GM21528 (cell line): Measurements from ENCODE around the gene FOXO1.

Experiments
- ATAC-seq: cut with Tn5 transposase; IDR thresholded peaks from one replicate; pipeline ENCODE4 v1.9.1; 2021; ENCODE audit warnings: mild to moderate bottlenecking, moderate library complexity; ENCODE audit not compliant: unreplicated experiment, low FRiP score

The FOXO1 gene

DNA sequence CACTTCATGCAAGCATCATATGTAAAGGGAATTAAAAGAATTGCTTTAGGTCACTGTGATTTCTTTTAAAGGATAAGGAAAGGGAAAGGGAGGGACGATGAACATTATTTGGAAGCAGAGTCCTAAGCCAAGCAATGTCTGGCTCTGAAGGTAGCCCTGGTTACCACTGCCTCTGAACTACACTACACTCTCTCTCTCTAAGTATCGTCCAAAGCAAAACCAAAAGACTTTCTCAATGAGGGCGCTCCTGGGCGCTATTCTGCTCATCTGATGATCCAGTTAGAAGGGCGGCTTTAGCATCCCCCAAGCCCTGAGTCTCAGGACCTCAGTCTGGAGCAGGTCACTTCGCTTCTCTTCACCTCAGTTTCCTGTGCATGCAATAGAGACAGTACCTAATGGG is 26.2 kb downstream of the FOXO1 start:
- no peak for ATAC-seq

DNA sequence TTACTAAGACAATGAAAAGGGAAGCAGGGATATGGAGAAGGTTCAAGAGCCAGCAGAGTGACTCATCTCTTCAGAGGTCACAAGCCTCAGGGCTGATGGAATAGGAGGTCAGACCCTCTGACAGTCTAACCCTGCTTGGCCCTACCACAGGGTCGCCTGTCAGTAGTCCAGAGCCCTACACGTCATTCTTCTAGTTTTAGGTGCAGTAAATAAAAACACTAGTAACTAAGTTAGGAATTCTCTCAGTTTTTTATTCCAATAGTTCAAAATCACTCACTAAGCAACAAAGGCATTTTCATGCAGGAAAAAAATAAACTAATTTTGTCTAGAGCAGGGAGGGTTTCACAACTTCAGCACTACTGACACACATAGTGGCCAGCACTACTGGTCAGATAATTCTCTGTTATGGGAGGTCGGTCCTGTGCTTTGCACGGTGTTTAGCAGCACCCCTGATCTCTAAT is 27.2 kb downstream of the FOXO1 start:
- ATAC-seq, result no peak

DNA sequence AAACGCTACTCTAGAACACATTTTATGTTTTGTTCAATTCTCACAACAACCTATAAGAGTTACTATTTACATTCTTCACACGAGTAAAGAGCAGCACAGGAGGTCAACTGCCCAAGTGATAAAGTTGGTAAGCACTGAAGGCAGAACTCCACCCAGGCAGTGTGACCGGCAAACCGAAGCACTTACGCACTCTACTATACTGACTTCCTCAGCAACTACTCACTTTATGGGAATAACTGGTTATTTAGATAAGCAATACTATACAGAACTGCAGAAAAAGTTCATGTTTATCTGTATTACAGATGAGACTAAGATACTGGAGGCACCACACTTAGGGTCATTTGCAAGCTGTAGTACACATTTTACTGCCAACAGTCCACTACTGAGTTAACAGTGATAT is 28.8 kb downstream of the FOXO1 start:
- ATAC-seq, result no peak

DNA sequence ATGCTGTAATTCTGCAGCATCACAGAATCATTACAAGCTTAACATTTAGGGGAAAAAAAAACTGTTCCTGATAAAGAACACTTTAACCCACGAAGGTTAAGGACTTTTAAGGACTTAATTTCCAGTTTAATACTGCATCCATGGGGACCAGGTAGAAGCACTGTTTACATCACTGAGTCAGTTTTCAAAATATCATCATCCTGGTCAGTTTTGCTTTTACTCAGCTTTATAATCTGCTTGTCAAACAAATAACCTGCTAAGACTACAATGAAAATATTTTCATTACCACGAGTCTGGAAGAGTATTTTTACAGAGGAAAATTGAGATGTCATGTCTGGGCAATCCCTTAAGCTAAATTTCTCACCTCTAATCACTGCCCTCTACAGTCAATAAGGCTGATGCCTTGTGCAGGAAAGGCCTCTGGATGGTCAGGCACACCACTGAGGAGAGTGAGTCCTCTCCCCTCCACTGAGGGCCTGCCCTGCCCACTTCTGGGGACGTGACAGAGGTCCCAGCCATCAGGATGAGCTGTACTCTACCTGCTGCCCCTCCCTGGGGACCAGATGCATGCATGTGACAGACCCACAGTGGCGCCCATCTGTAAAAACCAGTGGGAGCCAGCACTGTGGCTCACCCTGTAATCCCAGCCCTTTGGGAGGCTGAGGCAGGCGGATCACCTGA is 31.0 kb downstream of the FOXO1 start:
- ATAC-seq, result no peak

DNA sequence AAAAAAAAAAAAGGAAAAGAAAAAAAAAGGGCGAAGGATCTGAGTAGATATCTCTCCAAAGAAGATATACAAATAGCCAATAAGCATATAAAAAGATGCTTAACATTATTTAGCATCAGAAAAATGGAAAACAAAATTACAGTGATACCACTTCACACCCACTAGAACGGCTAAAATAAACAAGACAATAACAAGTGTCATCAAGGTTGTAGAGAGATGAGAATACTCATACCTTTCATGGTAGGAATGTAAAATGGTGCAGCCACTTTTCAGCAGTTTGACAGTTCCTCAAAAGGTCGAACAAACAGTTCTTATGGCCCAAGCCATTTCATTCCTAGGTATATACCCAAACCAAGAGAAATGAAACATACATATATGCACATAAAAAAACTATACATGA is 33.5 kb downstream of the FOXO1 start:
- ATAC-seq, result no peak

DNA sequence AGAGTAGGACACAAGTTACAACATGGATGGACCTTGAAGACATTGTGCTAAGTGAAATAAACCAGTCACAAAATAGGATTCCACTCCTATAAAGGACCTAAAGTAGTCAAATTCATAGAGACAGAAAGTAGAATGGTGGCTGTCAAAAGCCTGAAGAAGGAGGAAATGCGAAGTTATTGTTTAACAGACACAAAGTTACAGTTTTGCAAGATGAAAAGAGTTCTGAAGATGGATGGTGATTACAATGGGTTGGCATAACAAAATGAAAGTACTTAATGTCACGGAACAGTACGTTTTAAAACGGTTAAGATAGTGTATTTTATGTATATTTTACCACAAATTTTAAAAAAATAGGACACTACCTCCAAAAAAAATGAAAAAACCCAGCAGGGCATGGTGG is 34.8 kb downstream of the FOXO1 start:
- no peak for ATAC-seq

DNA sequence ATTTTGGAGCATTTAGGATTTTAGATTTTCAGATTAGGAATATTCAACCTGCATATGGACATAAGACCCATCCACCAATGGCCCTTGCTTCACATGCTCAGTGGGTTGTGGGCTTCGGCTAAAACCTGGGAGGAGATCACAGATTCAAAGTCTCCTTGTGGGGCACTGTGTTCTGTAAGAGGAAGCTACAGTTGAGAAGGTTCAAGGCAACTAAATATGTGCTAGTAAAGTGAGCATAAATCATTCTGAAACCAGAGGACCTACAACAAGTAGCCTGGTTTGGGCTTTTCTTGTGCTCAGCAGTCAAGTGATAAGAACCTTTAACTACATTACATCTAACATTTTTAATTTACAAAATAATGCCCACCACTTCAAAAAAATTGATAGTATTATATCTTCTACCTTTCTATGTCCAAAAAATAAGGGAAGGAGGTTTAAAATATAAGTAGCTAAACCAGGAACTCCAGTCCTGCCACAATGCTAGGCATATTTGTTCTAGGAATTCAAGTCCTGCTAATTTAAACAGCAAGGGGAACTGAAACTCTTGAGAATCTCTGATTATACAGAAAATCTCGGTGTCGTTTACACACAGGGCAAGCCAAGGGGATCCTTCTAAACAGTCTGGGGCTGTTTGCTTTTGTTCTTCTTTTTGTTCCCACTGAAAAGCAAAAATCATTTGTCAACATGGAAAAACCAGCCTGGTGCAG is 36.6 kb downstream of the FOXO1 start:
- peak; percentile 82 for ATAC-seq

DNA sequence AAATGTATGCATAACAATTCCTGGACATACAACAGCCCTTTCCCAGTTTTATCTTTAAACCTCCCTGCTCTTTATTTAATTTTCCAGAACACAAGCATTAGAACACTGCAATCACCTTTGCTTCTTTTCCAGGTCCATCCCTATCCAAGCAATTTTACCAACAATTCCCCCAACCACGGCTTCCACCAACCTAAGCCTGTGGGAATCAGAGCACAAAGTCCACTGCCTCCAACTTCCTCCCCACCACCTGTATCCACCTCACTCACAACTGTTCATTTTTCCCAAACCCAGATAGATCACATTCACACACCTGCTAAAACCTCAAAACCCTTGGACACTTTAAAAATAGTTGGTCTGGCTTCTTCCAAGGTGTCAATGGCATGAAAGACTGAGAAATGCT is 39.5 kb downstream of the FOXO1 start:
- ATAC-seq, result no peak

DNA sequence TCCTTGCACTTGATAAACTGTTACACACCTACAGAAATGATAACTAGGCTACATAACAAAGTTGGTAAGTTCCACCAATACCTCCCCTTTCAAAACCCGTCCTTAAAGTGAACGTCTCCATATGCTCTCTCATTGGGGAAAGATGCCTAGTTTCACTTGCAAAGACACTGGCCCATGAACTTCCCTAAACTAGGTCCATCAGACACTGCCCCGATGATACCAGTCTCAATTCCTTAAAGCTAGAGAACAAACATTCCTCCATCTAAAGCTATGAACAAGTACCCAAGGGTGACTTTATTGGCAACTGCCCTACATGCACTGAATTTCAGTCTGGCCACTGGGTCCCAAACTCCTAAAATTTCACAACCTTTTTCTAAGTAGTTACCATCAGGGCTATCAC is 39.9 kb downstream of the FOXO1 start:
- no peak for ATAC-seq

DNA sequence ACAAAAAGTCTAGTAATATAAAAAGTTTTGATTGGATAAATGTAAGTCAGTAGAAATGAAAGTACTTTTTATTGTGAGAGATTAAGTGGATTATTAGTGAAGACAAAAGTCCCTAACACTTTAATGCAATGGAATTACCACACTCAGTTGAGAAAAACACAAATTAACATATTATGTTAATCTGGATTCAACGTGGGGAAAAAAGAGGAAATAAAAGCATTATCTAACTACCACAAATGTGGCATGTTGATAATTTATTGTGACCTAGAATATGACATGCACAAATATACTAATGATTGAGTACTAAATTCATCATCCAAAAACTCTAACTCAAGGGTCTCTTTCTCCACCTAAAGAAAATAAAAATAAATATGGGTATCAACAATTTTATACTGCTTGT is 41.5 kb downstream of the FOXO1 start:
- no peak for ATAC-seq

DNA sequence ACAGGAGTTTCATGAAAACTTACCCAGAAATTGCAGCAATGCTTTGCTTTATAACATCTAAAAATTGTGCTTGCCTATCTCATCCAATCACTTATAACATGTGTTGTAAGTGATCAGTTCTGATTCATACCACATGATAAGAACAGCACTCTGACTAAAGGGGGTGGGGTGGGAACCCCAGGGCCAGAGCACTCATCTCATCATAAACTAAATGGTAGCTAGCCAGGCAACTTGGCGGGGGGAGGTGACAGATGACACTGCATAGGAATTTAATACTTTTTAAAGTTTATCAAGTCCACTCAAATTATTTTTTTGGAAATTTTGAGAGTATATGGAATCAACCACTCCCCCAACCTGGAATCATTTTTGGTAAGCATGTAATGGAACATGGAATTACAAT is 42.1 kb downstream of the FOXO1 start:
- no peak for ATAC-seq

DNA sequence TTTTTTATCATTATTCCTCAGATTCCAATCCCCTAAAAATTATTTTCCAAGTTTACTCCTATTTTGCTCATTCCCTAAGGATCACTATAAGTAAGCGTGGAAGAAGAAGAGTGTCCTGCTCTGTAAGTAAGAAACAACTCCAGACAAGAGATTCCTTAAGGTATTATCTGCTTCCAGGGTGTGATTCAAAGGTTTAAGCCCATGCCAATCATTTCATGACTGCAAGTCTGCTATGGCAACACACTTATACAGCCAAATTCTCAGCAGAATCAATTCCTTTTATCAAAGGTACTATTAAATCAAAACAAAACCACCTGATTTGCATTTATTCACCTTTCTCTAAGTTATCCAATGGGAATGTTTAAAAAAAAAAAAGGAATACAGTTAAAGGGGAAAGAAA is 43.7 kb downstream of the FOXO1 start:
- ATAC-seq, result no peak

DNA sequence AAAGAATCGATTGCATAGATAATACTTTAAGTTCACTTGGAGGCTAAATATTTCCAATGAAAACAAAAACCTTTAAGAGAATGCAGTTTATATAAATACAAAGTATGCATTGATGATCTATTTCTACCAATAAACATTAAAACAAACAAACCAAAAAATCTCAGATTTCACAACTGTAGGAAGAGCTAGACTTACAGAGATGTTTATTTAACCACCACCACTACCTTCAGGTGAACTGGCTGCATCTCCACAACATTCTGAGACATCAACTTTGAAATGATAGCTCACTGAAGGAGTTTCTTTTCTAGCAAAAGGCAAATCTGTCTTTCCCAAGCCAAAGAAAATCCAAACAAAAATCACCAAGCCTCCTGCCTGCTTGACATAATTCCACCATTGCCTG is 44.2 kb downstream of the FOXO1 start:
- no peak for ATAC-seq

DNA sequence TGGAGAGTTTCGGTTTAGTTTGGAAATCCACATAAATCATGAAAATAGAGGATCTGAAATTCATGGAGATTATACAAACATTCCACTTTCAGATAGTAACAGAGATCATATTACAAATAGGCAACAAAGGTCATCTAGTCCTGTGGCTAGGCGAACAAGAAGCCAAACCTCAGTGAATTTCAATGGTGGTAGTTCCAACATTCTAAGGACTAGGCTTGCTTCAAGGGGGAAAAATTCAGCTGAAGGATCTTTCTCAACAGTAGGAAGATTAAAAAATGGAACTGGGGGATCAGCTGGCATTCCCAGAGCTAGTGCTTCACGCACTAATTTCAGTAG is 47.0 kb downstream of the FOXO1 start:
- ATAC-seq, result no peak

DNA sequence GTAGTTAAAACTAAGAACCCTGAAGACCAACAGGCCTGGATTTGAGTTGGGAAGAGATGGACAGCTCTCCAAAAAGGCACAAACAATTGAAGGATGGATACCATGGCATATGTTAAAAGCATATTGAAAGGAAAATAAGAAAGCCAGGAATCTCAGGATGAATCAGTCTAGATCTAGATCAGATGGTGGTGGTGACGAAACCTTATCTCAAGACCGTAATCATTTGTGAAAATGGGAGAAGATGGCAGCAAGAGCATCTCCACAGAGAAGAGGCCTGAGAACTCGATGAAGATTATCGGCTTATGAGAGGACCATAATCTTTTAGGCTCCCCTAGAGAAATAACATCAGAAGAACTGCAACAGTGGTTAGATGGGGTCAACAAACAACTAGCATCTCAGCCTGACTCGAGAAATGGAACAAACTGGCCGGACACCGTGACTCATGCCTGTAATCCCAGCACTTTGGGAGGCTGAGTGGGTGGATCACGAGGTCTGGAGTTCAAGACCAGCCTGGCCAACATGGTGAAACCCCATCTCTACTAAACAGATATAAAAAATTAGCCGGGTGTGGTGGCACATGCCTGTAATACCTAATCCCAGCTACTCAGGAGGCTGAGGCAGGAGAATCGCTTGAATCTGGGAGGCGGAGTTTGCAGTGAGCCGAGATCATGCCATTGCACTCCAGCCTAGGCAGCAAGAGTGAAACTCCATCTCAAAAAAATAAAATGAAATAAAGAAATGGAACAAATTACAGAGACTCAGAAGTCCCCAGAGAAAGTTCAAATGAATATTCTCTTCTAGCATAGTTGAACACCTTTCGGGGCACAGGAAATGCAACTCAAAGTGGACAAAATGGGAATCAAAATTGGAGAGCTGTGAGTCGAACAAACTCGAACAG is 47.6 kb downstream of the FOXO1 start:
- ATAC-seq, result no peak

DNA sequence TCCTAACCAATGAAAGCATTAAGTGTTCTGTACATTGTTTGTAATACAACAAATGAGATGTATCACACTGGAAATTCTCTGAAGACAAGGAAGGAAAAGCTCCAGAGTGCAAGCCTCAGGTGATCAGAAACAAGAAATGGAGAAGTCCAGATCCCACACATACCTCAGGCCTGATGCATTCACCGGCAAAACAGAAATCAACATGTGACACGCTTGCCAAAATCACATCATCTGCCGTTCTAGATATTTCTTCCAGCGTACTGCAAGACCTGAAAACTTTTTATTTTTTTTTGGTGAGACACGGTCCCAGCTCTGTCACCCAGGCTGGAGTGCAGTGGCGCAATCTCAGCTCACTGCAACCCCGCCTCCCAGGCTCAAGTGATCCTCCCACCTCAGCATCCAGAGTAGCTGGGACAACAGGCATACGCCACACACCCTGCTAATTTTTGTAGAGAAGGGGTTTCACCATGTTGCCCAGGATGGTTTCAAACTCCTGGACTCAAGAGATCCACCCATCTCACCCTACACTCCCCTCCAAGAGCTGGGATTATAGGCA is 48.6 kb downstream of the FOXO1 start:
- no peak for ATAC-seq

DNA sequence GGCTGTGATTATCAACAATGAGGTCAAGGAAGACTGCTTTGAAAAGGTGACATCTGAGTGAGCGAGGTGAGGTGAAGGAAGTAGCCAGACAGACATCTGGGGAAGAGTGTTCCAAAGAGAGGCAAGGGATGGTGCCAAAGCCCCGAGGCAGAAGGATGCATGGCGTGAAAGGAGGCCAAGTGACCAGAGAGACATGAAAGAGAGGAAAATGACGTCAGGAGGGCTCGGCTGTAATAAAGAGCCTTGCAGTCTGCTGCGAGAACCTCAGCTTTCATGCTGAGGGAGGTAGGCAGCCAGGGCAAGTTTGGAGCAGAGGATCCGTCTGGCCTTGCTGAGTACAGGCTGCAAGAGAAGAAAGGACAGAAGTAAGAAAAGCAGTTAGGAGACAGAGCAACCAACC is 50.8 kb downstream of the FOXO1 start:
- no peak for ATAC-seq

DNA sequence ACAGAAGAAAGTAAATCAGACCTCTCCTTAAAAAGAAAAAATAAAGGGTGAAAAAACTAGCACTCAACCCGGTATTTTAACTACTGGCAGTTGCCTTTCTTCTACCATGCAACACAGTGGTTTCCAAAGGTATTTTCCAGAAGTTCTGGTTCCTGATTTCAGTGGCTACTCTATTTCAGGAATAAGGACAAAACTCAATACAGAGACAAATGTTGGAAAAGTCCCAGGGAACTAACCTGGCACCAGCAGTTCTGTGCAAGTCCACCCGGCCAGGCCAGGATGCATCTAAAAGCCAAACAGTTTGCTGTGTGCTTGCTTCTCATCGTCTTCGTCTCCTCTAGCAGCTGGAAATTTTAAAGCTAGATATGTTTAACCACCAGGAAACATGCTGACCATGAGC is 52.5 kb downstream of the FOXO1 start:
- no peak for ATAC-seq

DNA sequence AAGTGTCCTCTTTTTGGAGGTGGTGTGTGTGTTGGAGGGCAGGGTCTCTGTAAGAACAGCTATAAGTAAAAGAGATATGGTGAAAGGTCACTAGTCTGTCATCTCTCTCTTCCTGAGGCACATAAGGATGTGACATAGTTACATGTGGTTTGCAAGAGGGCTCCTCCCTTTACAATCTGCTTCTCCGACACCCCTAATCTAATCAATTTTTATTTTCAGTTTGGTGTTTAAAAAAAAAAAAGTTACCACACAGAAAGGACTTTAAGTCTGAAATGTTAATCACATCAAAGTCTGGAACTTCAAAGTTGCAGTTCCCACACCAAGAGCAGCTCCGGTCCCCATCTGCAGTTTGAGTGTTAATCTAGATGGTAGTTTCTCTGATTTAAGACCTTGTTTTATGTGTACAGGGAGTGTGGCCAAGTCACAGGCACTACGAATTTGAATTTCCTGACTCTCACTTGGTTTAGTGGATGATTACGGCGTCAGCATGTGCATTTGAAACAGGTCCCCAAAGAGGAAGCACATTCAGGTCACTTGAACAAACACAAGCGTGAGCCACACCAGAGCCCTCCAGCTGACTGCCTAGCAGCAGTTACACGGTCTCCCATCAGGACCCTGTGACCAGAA is 53.1 kb downstream of the FOXO1 start:
- ATAC-seq, result peak; percentile 88

DNA sequence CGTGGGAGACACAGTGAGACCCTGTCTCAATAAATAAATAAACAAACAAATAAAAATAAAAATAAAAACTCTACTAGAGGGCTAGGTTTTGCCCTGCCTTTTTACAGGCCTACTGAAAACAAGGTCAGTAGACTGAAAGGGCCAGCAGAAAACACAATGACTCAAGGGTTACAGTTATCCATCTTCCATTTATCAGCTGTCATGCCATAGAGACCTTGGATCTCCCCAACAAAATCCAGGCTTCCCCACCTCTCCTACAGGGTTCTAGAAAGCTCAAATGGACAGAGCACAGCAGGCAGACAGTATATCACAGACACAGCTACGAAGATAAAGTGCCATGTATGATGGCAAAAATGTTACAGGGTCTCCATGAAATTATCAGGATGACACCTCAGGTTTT is 54.4 kb downstream of the FOXO1 start:
- ATAC-seq, result no peak

DNA sequence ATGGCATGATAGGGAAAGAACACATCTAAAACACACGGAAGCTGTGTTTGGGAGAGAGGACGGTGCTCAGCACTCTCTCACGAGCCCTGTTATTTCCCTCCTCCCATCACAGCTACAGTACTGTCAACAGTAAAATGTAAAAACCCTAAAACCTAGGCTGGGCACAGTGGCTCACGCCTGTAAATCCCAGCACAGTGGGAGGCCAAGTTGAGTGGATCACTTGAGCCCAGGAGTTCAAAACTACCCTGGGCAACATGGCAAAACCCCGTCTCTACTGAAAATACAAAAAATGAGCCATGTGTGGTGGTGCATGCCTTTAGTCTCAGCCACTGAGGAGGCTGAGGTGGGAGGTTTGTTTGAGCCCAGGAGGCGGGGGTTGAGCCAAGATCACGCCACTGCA is 54.8 kb downstream of the FOXO1 start:
- ATAC-seq, result no peak
